ENCODE measurements around the gene MYBPC3.

GRCh38 chr11:47359586-47359985, 7.1 kb upstream of the MYBPC3 start:
- TF ChIP-seq GATA3 (IDR thresholded peaks at IDR 0.05; ENCODE audit: low read depth, low read length) (no peak), GATA2 (IDR thresholded peaks at IDR 0.05; ENCODE audit: low read depth, low read length) (no peak)

All from SH-SY5Y (cell line).